ENCODE results near the gene WDR43.

GRCh38 chr2:28993206-28993960, 98.9 kb downstream of the WDR43 start:
- TF ChIP-seq EZH2 (IDR thresholded peaks at IDR 0.05) (no peak), POLR2AphosphoS5 (IDR thresholded peaks at IDR 0.05; ENCODE audit: borderline replicate concordance, low read depth, low read length) (no peak), FOXP2 (optimal IDR thresholded peaks at IDR 0.05; ENCODE audit: control extremely low read depth, extremely low read length, insufficient read depth) (no peak)
